K562 (cell line): ENCODE measurements around the gene PSAP. TPM values are rescaled to one million over a fixed set of nuclear protein-coding genes. Genes with fewer than 3 reads are reported as not detected.
A peak's percentile ranks its signal among the peaks of the same experiment; 100 is the strongest.

Experiments used
- JUND ChIP-seq, 2 experiments: IDR thresholded peaks; 2 replicates in 1 of 2; 3 replicates in 1 of 2; pipeline ENCODE4 v1.6.1; 2011; ENCODE audit warnings: borderline replicate concordance in 2 of 2, low read depth in 2 of 2, low read length in 2 of 2, improper control_type of control experiment in 1 of 2, missing biosample characterization in 1 of 2, missing genetic modification characterization in 1 of 2, missing genetic modification reagents in 1 of 2
- NR2C2 ChIP-seq, 2 experiments: fragments of 200-800 bp in 1 of 2; sonication (Bioruptor generic) in 1 of 2; sonication (generic) in 1 of 2; formaldehyde crosslinking in 1 of 2; IDR thresholded peaks; 2 replicates each; pipeline versions ENCODE4 v1.6.1 to v1.8.0; 2016 to 2022; ENCODE audit warnings: mild to moderate bottlenecking in 1 of 2, missing compliant biosample characterization in 1 of 2, missing genetic modification characterization in 1 of 2, missing genetic modification reagents in 1 of 2
- PCBP2 ChIP-seq: fragments of 200-400 bp; formaldehyde crosslinking; IDR thresholded peaks from 2 replicates; pipeline ENCODE4 v1.6.1; 2018; ENCODE audit warnings: low read length, low read depth, mild to moderate bottlenecking, moderate library complexity; ENCODE audit not compliant: poor library complexity, severe bottlenecking
- PHTF2 ChIP-seq: fragments of 250-450 bp; sonication (Bioruptor Pico); IDR thresholded peaks from 2 replicates; pipeline ENCODE4 v1.5.0; 2021; ENCODE audit warnings: mild to moderate bottlenecking
- PREB ChIP-seq: sonication (generic); formaldehyde crosslinking; IDR thresholded peaks from 2 replicates; pipeline ENCODE4 v1.8.1; 2023; ENCODE audit warnings: mild to moderate bottlenecking, missing genetic modification reagents
- PTTG1 ChIP-seq: fragments of 450-650 bp; IDR thresholded peaks from 2 replicates; pipeline ENCODE4 v1.6.1; 2016; ENCODE audit warnings: low read depth, mild to moderate bottlenecking, missing genetic modification characterization, missing compliant biosample characterization
- SMAD1 ChIP-seq: fragments of 150-350 bp; IDR thresholded peaks from 2 replicates; pipeline ENCODE4 v1.6.1; 2014; ENCODE audit warnings: low read length, low read depth; ENCODE audit not compliant: partially characterized antibody
- SNRNP70 ChIP-seq: fragments of 200-400 bp; formaldehyde crosslinking; optimal IDR thresholded peaks from 2 replicates; pipeline ENCODE3; 2017; ENCODE audit warnings: low read depth, low read length
- SOX6 ChIP-seq: fragments of 450-650 bp; IDR thresholded peaks from 2 replicates; pipeline ENCODE4 v1.6.1; 2014; ENCODE audit warnings: mild to moderate bottlenecking
- TFAM ChIP-seq: fragments of 250-450 bp; sonication (Bioruptor Pico); conservative IDR thresholded peaks from 2 replicates; pipeline ENCODE4 v1.5.0; 2021; ENCODE audit warnings: mild to moderate bottlenecking, moderate library complexity
- ZFP30 ChIP-seq: fragments of 250-450 bp; sonication (Bioruptor Pico); IDR thresholded peaks from 2 replicates; pipeline ENCODE4 v1.8.0; 2022; ENCODE audit warnings: moderate library complexity, mild to moderate bottlenecking, inconsistent platforms, borderline replicate concordance
- ZKSCAN8 ChIP-seq: fragments of 200-800 bp; sonication (Bioruptor generic); IDR thresholded peaks from 2 replicates; pipeline ENCODE4 v1.6.1; 2016; ENCODE audit warnings: missing genetic modification characterization, missing compliant biosample characterization
- ZNF224 ChIP-seq: sonication (generic); formaldehyde crosslinking; IDR thresholded peaks from 2 replicates; pipeline ENCODE4 v1.8.0; 2022; ENCODE audit warnings: mild to moderate bottlenecking, missing genetic modification reagents
- ZNF444 ChIP-seq: fragments of 250-450 bp; sonication (Bioruptor Pico); IDR thresholded peaks from 2 replicates; pipeline ENCODE4 v1.4.0; 2020; ENCODE audit warnings: mild to moderate bottlenecking, moderate library complexity
- ZNF507 ChIP-seq: conservative IDR thresholded peaks from 2 replicates; pipeline ENCODE4 v1.6.1; 2017; ENCODE audit warnings: missing genetic modification characterization, missing compliant biosample characterization
- ZNF77 ChIP-seq: fragments of 250-450 bp; sonication (Bioruptor Pico); IDR thresholded peaks from 2 replicates; pipeline ENCODE4 v1.5.0; 2020
- polyA plus RNA-seq, 8 experiments: library from polyadenylated mRNA; depleted of rRNA in 4 of 8; stranded (reverse) in 5 of 8; unstranded in 3 of 8; fragments of >200 nt; fragmentation: Nextera tagmentation in 2 of 8; fragmentation: Illumina TruSeq in 1 of 8; extraction: Ambion mirVana in 2 of 8; extraction: Trizol in 1 of 8; gene quantifications; 2 replicates each; pipeline versions ENCODE4 v1.2.1 to v1.2.3, GENCODE V29; 2011 to 2014; ENCODE audit warnings: inconsistent platforms in 1 of 8, missing spikeins in 1 of 8
- total RNA-seq, 7 experiments: library from RNA; depleted of rRNA in 6 of 7; stranded (reverse); fragments of >200 nt in 6 of 7; fragmentation: Illumina TruSeq in 2 of 7; extraction: Trizol in 2 of 7; gene quantifications; 2 replicates each; pipeline versions ENCODE4 v1.2.1 to v1.2.3, GENCODE V29; 2011 to 2021; ENCODE audit warnings: low replicate concordance in 1 of 7
- TF ChIP-seq, protein P1 (sequence below): fragments of 200-800 bp; sonication (Bioruptor generic); IDR thresholded peaks from 2 replicates; pipeline ENCODE4 v1.6.1; 2017; ENCODE audit warnings: missing genetic modification characterization, missing compliant biosample characterization
- TF ChIP-seq, protein P2 (sequence below): fragments of 450-650 bp; IDR thresholded peaks from 2 replicates; pipeline ENCODE4 v1.7.0; 2016; ENCODE audit warnings: borderline replicate concordance

The PSAP gene
- total and polyA plus RNA-seq, 9 of the 15 experiments (the other 6 are each of a cell fraction or from before 2014, with no cell fraction given) = 245 to 700 (median 429) TPM

DNA sequence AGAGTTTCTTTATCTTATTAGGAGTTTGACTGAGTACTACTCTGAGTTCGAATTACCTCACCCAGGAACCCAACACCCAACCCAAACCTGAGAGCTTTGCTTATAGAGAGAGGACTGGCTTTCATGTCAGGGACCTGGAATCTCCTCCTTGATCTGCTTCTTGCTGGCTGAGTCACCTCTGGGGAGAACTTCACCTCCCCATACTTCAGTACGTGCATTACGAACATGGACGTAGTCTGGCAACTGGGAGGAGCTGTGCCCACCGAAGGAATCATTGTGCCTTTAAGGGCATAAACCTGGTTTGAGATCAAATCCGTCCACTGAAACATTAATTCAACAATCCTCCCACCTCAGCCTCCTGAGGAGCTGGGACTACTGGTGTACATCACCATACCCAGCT is 12.2 kb upstream of the PSAP start (continued):
- TF ChIP-seq, protein P1, sequence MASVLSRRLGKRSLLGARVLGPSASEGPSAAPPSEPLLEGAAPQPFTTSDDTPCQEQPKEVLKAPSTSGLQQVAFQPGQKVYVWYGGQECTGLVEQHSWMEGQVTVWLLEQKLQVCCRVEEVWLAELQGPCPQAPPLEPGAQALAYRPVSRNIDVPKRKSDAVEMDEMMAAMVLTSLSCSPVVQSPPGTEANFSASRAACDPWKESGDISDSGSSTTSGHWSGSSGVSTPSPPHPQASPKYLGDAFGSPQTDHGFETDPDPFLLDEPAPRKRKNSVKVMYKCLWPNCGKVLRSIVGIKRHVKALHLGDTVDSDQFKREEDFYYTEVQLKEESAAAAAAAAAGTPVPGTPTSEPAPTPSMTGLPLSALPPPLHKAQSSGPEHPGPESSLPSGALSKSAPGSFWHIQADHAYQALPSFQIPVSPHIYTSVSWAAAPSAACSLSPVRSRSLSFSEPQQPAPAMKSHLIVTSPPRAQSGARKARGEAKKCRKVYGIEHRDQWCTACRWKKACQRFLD = 0 out of 2 replicates have a peak, but pooled peaks have one; percentile 39
- TF ChIP-seq ZFP30 (CRISPR knock-in tag) (no peak), SNRNP70 (no peak), TFAM (CRISPR knock-in tag) (no peak), ZNF224 (CRISPR knock-in tag) (no peak), ZNF444 (CRISPR knock-in tag) (no peak), NR2C2 (CRISPR knock-in tag; IDR thresholded peaks at IDR 0.05) (no peak), NR2C2 (tag; IDR thresholded peaks at IDR 0.05) (0 out of 2 replicates have a peak, but pooled peaks have one; percentile 3), PHTF2 (CRISPR knock-in tag) (no peak), PTTG1 (tag) (peak; percentile 58; the same call in 1 of the 2 replicates), PREB (CRISPR knock-in tag) (no peak), ZNF507 (tag) (no peak), JUND (IDR thresholded peaks at IDR 0.05; ENCODE audit: borderline replicate concordance, low read depth, low read length) (peak; percentile 76; the same call in 1 of the 2 replicates), JUND (tag; IDR thresholded peaks at IDR 0.05; ENCODE audit: borderline replicate concordance, low read depth, low read length) (peak; percentile 62; the same call in 1 of the 3 replicates), ZKSCAN8 (no peak), SOX6 (no peak), SMAD1 (no peak), PCBP2 (no peak), ZNF77 (CRISPR knock-in tag) (no peak)
- TF ChIP-seq, protein P2, sequence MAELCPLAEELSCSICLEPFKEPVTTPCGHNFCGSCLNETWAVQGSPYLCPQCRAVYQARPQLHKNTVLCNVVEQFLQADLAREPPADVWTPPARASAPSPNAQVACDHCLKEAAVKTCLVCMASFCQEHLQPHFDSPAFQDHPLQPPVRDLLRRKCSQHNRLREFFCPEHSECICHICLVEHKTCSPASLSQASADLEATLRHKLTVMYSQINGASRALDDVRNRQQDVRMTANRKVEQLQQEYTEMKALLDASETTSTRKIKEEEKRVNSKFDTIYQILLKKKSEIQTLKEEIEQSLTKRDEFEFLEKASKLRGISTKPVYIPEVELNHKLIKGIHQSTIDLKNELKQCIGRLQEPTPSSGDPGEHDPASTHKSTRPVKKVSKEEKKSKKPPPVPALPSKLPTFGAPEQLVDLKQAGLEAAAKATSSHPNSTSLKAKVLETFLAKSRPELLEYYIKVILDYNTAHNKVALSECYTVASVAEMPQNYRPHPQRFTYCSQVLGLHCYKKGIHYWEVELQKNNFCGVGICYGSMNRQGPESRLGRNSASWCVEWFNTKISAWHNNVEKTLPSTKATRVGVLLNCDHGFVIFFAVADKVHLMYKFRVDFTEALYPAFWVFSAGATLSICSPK = no peak
